ENCODE data around the gene FZR1.

FZR1 gene

DNA sequence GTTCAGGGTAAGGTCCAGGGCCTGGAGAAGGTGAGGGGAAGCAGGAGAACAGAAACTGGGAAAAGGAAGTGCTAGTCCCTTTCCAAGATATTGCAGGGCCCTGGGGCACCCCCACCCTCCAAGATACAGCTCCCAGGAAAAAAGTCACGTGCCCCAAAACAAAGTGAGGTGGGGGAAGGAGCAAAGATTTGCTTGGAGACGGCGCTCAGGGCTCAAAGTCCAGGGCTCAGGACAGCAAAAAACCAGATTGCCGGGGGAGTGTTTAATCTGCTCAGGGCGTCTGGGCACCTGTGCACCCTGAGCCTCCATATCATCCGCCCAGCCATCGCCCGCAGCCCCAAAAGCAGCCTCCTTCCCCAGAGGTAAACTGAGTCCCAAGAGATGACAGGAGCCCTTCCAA lies 32.1 kb upstream of the FZR1 start:
- DNase-seq (ENCODE audit: low read depth in 2 of 2), result no peak

DNA sequence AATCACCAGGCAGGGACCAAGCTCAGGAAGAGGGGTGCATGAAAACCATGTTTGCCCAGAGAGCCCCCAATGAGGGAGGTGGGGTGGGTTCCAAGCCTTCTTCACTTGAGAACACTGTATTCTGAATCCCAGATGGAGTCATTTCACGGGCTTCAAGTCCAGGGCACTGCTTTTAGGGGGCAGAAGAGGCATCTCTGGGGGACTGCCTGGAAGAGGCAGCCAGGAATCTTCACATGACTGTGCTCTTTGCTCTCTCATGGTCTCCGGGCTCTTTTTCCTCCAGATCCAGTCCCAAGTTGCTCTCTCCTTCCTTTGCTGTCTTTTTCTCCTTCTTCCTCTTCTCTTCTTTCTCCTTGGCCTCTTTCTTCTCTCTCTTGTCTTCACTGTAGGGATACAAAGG lies 31.5 kb upstream of the FZR1 start:
- DNase-seq (ENCODE audit: low read depth in 2 of 2), result no peak

DNA sequence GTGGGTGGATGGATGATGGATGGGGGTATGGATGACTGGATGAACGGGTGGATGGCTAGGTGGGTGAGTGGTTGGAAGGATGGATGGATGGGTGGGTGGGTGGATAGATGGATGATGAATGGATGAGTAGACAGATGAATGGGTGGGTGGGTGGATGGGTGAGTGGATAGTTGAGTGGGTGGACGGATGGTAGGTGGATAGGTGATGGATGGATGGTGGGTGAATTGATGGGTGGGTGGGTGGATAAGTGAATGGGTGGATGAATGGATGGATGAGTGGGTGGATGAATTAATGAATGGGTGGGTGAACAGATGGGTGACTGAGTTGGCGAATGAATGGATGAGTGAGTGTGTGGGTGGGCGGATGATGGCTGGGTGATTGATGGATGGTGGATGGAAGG lies 30.7 kb upstream of the FZR1 start:
- DNase-seq (ENCODE audit: low read depth in 2 of 2), result no peak

DNA sequence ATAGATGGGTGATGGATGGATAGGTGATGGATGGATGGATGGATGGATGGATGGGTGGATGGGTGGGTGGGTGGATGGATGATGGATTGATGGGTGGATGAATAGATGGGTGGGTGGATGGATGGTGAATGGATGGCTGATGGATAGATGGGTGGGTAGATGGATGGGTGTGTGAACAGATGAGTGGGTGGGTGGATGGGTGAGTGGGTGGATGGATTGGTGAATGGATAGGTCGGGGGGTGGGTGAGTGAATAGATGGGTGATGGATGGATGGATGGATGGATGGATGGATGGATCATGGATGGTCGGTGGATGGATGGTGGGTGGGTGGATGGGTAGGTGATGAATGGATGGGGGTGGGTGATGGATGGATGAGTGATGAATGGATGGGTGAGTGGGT lies 29.3 kb upstream of the FZR1 start:
- no peak for DNase-seq (ENCODE audit: low read depth in 2 of 2)

DNA sequence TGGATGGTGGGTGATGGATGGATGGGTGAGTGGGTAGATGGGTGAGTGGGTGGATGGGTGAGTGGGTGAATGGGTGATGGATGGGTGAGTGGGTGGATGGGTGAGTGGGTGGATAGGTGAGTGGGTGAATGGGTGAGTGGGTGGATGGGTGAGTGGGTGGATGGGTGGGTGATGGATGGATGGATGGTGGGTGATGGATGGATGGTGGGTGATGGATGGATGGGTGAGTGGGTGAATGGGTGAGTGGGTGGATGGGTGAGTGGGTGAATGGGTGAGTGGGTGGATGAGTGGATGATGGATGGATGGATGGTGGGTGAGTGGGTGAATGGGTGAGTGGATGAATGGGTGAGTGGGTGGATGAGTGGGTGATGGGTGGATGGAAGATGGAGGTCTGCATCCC lies 28.6 kb upstream of the FZR1 start:
- no peak for DNase-seq (ENCODE audit: low read depth in 2 of 2)

DNA sequence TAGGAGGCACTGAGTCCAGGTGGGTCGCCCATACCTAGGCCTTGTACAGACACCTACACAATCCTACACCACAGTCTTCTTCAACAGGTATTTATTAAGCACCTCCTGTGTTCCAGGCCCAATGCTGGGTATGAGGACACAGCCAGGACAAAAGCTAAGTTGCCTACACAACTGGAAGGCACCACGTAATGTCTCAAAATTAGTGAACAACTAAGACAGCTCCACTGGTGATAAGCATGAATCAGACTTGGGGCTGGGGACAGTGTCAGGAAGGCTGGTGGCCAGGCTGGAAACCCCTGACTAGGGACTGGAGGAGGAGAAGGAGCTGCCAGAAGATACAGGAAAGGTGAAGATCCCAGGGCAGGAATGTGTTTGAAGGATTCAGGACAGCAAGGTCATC lies 28.2 kb upstream of the FZR1 start:
- DNase-seq (ENCODE audit: low read depth in 2 of 2), result no peak

DNA sequence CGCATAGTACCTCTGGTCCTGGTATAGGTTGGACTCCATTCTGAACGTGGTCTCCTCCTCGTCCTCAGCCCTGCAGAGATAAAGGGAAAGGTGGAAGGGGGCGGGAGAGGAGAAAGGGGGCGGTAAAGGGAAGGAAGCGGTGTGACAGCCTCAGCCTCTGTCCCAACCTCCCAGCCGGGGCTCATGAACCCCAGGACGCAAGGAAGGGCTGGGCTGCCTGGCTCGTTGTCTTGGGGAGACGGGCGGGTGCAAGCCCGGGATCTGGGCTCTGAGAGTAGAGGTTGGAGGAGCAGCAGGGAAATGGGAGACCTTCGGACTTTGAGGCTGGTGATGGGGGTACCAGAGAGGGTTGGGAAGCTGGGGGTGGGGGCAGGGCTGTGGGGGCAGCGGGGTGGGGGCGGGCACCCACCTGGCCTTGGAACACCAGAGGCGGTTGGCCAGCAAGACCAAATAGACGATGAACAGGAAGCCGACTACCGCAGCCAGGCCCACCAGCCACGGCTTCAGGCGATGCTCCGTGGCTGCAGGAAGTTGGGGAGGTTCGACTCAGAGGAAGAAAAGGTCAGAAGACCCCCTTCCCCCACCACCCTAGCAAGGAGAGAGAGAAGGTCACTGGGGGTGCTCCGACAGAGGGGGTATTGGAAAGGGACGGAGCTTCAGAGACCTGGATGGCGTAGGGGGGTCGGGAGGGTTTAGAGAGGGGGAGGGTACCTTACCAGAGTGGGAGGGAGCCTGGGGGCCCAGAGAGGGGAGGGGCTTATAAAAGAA lies 27.5 kb upstream of the FZR1 start:
- DNase-seq (ENCODE audit: low read depth in 2 of 2), result no peak

DNA sequence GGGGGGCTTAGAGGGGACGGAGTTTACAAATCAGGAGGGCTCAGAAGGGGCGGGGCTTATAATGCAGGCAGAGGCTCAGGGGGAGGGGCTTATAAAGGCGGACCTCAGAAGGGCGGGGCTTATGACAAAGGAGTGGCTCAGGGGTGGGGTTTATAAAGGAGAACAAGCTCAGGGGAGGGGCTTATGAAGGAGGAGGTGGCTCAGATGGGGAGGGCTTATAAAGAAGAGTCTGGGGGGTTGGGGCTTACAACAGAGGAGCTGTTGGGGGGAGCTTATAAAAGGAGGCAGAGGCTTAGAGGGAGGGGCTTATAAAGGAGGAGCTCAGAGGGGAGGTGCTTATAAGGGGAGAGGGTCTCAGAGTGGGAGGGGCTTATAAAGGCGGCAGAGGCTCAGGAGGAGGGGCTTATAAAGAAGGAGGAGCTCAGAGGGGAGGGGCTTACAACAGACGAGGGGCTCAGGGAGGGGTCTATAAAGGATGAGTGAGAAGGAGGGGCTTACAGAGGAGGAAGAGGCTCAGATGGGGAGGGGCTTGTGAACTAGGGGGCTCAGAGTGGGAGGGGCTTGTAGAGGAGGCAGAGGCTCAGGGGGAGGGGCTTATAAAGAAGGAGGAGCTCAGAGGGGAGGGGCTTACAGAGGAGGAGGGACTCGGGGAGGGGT lies 26.8 kb upstream of the FZR1 start:
- DNase-seq (ENCODE audit: low read depth in 2 of 2), result peak; percentile 16 to 28

DNA sequence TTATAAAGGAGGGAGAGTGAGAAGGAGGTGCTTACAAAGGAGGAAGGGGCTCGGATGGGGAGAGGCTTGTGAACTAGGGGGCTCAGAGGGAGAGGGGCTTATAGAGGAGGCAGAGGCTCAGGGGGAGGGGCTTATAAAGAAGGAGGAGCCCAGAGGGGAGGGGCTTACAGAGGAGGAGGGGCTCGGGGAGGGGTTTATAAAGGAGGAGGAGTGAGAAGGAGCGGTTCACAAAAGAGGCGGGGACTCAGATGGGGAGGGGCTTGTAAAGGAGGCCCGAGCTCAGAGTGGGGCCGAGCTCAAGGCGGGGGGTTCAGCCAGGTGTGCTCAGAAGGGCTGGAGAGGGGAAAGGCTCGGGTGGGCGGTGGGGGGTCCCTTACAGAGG lies 26.3 kb upstream of the FZR1 start:
- no peak for DNase-seq (ENCODE audit: low read depth in 2 of 2)

DNA sequence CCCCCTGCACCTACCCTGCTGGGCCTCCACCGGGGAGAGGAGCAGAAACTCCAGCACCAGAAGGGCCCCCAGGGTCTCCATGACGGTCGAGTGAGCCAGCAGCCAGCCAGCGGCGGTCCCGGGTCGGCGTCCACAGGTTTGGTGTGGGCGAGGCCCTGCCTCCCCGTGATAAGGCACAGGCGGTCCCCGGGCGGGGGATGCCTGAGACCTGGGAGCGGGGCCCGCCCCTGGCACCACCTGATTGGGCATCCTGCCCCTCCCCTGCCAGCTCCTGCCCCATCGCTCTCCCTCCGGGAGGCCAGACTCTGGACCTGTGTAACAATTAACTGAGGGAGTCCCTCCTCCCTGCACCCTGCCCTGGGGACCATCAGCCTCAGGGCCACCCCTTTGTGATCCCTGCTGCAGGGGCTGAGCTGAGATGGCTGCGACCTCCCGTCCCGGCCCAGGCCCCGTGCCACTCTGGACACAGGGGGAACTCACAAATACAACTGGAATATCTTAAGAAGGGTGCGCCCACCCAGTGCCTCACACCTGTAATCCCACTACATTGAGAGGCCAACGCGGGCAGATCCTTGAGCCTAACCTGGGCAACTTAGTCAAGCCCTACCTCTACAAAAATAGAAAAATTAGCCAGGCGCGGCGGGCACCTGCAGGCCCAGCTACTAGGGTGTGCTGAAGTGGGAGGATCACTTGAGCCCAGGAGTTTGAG lies 25.6 kb upstream of the FZR1 start, which contains the start of gene SMIM24:
TSS of gene SMIM24 (minus strand) at position 143 of the 709 bp plus-strand sequence. CDS start at position 81, 62 bp downstream.
- DNase-seq (ENCODE audit: low read depth in 2 of 2), result no peak

DNA sequence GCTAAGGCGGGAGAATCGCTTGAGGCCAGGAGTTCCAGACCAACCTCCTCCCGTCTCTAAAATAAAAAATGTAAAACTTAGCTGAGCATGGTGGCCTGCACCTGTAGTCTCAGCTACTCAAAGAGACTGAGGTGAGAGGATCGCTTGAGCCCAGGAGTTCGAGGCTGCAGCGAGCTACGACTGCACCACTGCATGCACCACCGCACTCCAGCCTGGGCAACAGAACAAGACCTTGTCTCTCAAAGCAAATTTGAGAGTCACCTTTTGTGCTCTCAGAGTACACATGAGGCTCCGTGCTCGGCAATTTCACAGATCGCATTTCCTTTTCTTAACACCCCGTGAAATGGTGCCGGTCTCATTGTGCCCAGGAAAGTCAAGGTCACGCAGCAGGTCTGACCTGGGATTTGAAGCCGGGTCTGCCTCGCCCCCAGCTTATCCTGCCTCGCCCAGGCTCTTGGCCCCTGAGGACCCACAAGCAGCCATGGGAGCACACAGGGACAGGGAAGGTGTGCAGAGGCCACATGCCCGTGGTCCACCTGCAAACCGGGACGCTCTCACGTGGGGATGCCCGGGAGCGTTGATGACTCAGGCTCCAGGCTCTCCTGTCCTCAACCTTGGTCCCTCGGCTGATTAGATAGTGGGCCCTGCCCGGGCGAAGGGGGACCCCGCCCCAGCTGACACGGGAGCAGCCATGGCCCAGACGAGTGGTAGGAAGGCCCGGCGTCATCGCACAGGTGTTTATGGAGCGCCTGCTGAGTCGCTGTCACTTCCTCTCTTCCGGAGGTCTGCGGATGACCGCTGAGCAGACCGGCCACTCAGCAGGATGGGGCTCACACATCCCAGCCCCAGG lies 24.6 kb upstream of the FZR1 start:
- DNase-seq (ENCODE audit: low read depth in 2 of 2), result no peak

DNA sequence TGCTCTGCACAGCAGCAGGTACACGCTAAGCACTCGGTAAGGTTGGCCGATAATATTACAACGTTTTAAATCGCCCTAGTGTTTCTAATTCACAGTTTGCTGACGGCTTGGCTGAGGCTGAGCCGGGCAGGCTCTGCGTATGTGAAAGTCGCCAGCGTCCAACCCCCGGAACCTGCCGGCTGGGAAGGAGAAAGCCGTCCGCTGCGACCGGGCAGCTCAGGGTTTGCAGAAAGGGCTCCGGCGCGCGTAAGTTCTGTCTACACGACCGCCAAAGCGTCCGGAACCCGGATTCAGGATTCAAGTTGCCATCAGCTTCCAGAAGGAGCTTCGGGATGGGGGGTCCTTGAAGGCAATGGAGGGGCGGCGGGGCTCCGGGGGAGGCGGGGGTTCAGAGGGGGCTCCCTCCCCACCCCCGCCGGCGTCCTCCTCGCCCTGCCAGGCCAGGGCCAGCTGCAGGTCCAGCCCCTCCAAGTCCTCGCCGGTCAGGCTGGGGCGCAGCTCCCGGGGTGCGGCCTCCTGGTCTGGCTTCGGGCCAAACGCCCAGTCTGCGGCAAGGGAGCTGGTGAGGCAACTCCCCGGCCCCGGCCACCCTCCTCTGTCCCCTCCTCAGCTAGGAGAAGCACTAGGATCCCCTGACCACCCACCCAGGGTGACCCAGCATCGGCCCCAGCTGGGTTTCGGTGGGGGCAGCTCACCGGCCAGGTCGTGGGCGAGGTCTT lies 23.4 kb upstream of the FZR1 start:
- no peak for DNase-seq (ENCODE audit: low read depth in 2 of 2)

DNA sequence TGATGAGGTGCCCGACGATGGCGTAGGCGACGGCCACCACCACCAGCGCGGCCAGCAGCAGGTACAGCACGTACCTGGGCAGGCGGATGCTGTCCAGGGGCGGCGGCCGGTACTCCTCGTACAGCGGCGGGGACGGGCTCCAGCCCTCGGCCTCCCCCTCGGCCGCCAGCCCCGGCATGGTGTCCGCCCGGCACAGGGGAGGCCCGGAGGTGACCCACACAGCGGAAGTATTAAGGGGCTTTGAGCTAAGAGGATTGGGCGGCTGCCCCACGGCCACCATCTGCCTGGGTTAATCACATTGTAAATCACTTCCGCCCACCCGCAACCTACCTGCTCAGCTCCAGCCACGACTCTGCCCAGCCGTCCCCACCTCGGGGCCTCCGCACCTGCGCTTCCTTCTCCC lies 22.9 kb upstream of the FZR1 start, which contains the start of gene SMIM44:
TSS of gene SMIM44 (minus strand) at position 216 of the 403 bp plus-strand sequence. CDS start at position 178, 38 bp downstream.
- no peak for DNase-seq (ENCODE audit: low read depth in 2 of 2)

DNA sequence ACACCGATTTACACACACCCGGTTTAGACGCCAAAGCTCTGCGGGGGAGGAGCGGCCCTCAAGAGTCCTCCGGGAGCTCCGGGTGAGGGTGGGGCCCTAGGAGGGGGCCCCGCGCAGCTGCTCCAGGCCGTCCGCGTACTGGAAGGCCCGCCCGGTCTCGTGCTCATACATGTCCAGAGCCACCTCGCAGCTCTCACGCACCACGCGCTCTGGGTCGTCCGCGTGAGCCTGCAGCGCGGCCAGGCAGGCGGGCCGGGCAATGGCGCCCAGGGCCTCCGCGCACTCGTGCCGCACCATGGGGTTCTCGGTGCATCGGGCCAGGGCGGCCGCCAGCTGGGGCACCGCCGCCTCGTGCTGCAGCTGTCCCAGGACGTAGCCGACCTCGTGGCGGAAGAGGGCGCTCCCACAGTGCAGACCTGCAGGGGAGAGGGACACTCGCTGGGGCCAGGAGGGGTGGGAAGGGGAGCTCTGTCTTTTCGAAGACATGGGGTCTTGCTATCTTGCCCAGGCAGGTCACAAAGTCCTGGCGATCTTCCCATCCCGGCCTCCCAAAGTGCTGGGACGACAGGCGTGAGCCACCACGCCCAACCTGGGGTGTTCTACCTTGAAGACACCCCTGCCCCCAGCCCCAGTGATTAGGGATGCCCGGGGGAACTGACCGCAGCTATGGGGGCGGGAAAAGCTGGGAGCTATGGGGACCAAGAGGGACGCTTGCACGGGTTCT lies 14.6 kb upstream of the FZR1 start:
- DNase-seq (ENCODE audit: low read depth in 2 of 2), result no peak

DNA sequence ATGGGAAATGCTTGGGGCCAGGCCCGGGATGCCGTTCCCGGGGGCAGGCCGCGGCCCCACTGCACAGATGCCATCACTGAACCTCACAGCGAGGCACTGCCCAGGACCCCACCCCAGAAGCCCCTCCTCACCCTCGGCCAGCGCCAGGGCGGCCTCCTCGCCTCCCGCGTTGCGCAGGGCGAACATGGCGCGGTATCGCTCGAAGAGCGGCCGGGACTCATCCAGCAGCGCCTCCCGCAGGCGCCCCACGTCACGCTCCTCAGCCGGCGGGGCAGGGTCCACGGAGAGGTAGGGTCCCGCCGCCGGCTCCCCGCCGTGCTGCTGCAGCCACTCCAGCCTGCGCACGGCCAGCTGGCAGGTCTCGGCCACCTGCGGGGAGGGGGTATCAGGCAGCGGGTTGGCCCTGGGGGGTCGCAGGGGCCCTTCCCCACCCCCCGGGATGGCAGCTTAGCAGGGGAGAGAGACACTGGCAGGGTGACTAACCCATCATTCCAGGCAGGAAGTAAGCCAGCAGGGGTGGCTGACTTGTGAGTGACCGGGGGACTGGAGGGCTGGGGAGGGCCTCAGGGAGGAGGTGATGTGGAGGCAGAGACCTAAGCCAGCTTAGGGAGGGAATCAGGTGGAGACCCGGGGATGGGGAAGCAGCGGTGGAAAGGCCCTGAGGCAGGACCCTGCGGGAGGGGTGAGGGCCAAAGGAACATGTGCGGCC lies 13.8 kb upstream of the FZR1 start:
- DNase-seq (ENCODE audit: low read depth in 2 of 2), result no peak

DNA sequence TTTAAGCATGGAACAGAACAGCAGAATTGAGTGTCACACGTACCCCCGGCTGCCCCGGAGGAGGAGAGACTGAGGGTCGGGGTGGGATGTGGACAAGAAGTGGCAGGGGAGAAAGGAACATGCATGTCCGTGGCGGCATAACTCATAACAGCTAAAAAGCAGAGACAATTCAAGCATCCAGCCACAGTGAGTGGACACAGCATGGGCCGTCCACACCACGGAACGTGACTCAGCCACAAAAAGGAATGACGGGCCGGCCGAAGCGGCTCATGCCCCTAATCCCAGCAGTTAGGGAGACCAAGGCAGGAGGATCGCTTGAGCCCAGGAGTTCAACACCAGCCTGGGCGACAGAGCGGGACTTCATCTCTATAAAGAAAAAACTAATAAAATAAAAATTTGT lies 13.2 kb upstream of the FZR1 start:
- no peak for DNase-seq (ENCODE audit: low read depth in 2 of 2)

DNA sequence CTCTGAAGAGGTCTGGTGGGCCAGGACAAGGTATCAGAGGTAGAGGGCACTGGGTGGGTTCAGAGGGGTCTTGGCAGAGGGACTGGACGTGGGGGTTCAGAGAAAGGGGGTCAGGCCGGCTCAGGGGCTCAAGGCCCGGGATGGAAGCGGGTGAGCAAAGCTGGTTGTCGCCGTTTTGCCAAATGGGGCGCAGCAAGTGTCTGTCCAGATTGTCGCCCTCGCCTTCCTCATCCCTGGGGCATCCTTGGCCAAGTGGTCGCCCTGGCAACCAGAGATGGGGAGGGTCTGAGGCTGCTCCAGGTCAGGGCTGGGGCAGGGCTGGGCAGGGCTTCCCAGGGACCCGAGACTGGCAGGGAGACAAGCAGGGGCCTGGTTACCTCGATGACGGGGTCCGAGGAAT lies 12.5 kb upstream of the FZR1 start:
- no peak for DNase-seq (ENCODE audit: low read depth in 2 of 2)

DNA sequence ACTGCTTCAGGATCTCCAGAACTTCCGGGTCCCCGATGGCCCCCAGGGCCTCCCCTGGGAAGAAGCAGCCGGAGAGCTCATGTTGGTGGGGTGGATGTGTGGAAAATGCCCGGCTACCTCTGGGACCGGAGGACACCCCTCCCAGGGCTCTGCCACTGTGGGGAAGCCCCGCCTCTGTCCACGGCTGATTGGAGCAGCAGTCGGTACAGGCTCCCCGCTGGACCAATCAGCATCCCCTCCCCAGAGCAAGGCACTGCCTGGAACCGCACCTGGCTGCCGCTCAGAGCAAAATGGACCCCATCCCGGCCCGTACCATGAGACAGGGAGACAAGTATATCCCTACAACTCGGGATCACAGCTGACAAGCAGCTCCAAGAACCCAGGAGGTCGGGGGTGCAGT lies 12.1 kb upstream of the FZR1 start:
- DNase-seq (ENCODE audit: low read depth in 2 of 2), result no peak

DNA sequence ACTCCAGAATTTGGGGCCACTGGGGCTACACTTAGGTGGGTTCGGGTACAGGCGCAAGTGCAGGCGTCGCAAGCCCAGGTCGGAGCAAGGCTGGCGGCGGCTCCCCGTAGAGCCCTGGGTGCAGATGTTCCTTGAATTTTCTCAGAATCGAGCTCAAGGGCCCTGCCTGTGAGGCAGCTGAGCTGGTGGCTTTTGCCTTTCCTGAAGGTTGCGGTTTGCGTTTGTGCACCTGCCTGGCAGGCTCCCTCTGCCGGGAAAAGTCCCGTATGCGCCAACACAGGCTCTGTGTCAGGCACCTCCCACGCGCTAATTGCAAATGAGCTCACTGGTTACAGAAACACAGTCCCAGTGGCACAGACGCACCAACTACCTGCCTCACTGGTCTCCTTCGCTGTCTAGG lies 11.6 kb upstream of the FZR1 start:
- peak in 1 of 2 donors; percentile 34 for DNase-seq (ENCODE audit: low read depth in 2 of 2)

Data from stimulated activated CD8-positive, alpha-beta memory T cell treated with anti-CD3 and anti-CD28 coated beads, Interleukin-15, amount 100 ng/mL, for 48 hours (primary cell).